SK-N-MC (cell line): ENCODE data around the gene DNMBP.
"Not testable (repeated sequence)": the region's sequence is repeated elsewhere in the genome, so short reads cannot be mapped to it uniquely, and the experiment has no call there.

Experiments used
- DNase-seq: peaks from one replicate; pipeline ENCODE4 v3.0.0-alpha.2; 2011; ENCODE audit warnings: low read depth, low spot score
- H3K27ac ChIP-seq: fragments of 200-600 bp; sonication (generic); 2 replicates; pipeline ENCODE4 v1.5.1; 2016; ENCODE audit warnings: mixed run types
- H3K36me3 ChIP-seq: fragments of 200-600 bp; sonication (generic); 2 replicates; pipeline ENCODE4 v1.6.1; 2017; ENCODE audit warnings: antibody characterized with exemption, low read length, mixed read lengths; ENCODE audit not compliant: insufficient read depth
- H3K4me3 ChIP-seq: fragments of 200-600 bp; sonication (generic); 2 replicates; pipeline ENCODE4 v1.5.1; 2016
- H3K9ac ChIP-seq: fragments of 200-600 bp; sonication (generic); 2 replicates; pipeline ENCODE4 v1.8.0; 2017; ENCODE audit warnings: mixed run types, mixed read lengths; ENCODE audit not compliant: insufficient read length
- H3K9me3 ChIP-seq: fragments of 200-600 bp; sonication (generic); 2 replicates; pipeline ENCODE4 v1.6.1; 2017; ENCODE audit warnings: low read depth, mild to moderate bottlenecking, antibody characterized with exemption, low read length, moderate library complexity, mixed read lengths
- EZH2 ChIP-seq: fragments of 200-600 bp; sonication (generic); IDR thresholded peaks from one replicate; pipeline ENCODE4 v1.6.1; 2017; ENCODE audit warnings: antibody characterized with exemption
- FOXP2 ChIP-seq: optimal IDR thresholded peaks from 2 replicates; pipeline ENCODE3; 2011; ENCODE audit warnings: mild to moderate bottlenecking, moderate library complexity; ENCODE audit not compliant: insufficient read depth; ENCODE audit errors: extremely low read length, control extremely low read depth
- POLR2AphosphoS5 ChIP-seq: IDR thresholded peaks from 2 replicates; pipeline ENCODE4 v1.6.1; 2012; ENCODE audit warnings: mild to moderate bottlenecking, low read depth, low read length, borderline replicate concordance

DNMBP gene

GRCh38 chr10:99975942-99976809 is 33.6 kb downstream of the DNMBP start:
- peak overlapping the region; percentile 88 for H3K27ac ChIP-seq
- no peak for DNase-seq
- H3K9me3 ChIP-seq = no peaks in the 10 kb centered on the region
- no peaks in the 10 kb centered on the region for H3K36me3 ChIP-seq
- TF ChIP-seq POLR2AphosphoS5 (no peak), EZH2 (no peak), FOXP2 (no peak)
- H3K4me3 ChIP-seq = peak overlapping the region; percentile 34
- peak overlapping the region; percentile 59 for H3K9ac ChIP-seq

- Histone ChIP-seq H3K36me3 (no peaks in the 10 kb centered on the region), H3K9me3 (no peaks in the 10 kb centered on the region), H3K9ac (no peak overlapping the region), H3K27ac (no peak overlapping the region), H3K4me3 (no peak overlapping the region)
- no peak for DNase-seq
- TF ChIP-seq POLR2AphosphoS5 (no peak), EZH2 (no peak), FOXP2 (no peak)
These were observed 34.5 kb downstream of the DNMBP start for GRCh38 chr10:99975106-99975829.

GRCh38 chr10:99973190-99973589 is 36.6 kb downstream of the DNMBP start:
- Histone ChIP-seq H3K9me3 (no peaks in the 10 kb centered on the region), H3K36me3 (no peaks in the 10 kb centered on the region), H3K4me3 (no peak overlapping the region), H3K9ac (no peak overlapping the region), H3K27ac (no peak overlapping the region)
- DNase-seq = no peak
- TF ChIP-seq EZH2 (no peak), FOXP2 (no peak), POLR2AphosphoS5 (no peak)

- H3K36me3 ChIP-seq = no peaks in the 10 kb centered on the region
- DNase-seq = no peak
- TF ChIP-seq POLR2AphosphoS5 (no peak), FOXP2 (no peak), EZH2 (no peak)
These were observed 41.8 kb downstream of the DNMBP start for GRCh38 chr10:99967961-99968360.

GRCh38 chr10:99966306-99966705 is 43.4 kb downstream of the DNMBP start:
- Histone ChIP-seq H3K9ac (no peak overlapping the region), H3K27ac (no peak overlapping the region)
- DNase-seq = no peak

More at GRCh38 chr10:99967961-99968360, 41.8 kb downstream of the DNMBP start:
- no peaks in the 10 kb centered on the region for H3K9me3 ChIP-seq
- no peak overlapping the region for H3K27ac ChIP-seq
- no peak overlapping the region for H3K9ac ChIP-seq
- H3K4me3 ChIP-seq = no peak overlapping the region

GRCh38 chr10:99965700-99966099 is 44.0 kb downstream of the DNMBP start:
- Histone ChIP-seq H3K36me3 (no peaks in the 10 kb centered on the region), H3K27ac (no peak overlapping the region), H3K4me3 (no peak overlapping the region), H3K9me3 (no peaks in the 10 kb centered on the region), H3K9ac (no peak overlapping the region)
- no peak for TF ChIP-seq POLR2AphosphoS5
- no peak for TF ChIP-seq EZH2
- no peak for TF ChIP-seq FOXP2
- no peak for DNase-seq

More at GRCh38 chr10:99966306-99966705, 43.4 kb downstream of the DNMBP start:
- TF ChIP-seq FOXP2 (no peak), POLR2AphosphoS5 (no peak), EZH2 (no peak)
- no peaks in the 10 kb centered on the region for H3K36me3 ChIP-seq
- no peaks in the 10 kb centered on the region for H3K9me3 ChIP-seq
- no peak overlapping the region for H3K4me3 ChIP-seq

- H3K36me3 ChIP-seq = no peaks in the 10 kb centered on the region
- H3K27ac ChIP-seq = no peak overlapping the region
- no peak for TF ChIP-seq FOXP2
- no peak for TF ChIP-seq EZH2
- no peak for TF ChIP-seq POLR2AphosphoS5
These were observed 45.0 kb downstream of the DNMBP start for GRCh38 chr10:99964791-99965190.

GRCh38 chr10:99963467-99964165 is 46.1 kb downstream of the DNMBP start:
- not testable (repeated sequence) for H3K9ac ChIP-seq, DNase-seq, H3K9me3 ChIP-seq, H3K27ac ChIP-seq, H3K36me3 ChIP-seq, H3K4me3 ChIP-seq

More at GRCh38 chr10:99964791-99965190, 45.0 kb downstream of the DNMBP start:
- no peak overlapping the region for H3K4me3 ChIP-seq
- no peak overlapping the region for H3K9ac ChIP-seq
- no peaks in the 10 kb centered on the region for H3K9me3 ChIP-seq
- no peak for DNase-seq
